Nucleus accumbens (tissue), 56 donors: ENCODE data around the gene THBD.

ENCODE experiments used
- DNase-seq, 56 donors: peaks; one replicate each; lab custom pipeline; 2025; lab: John Stamatoyannopoulos, UW

THBD gene, protein sequence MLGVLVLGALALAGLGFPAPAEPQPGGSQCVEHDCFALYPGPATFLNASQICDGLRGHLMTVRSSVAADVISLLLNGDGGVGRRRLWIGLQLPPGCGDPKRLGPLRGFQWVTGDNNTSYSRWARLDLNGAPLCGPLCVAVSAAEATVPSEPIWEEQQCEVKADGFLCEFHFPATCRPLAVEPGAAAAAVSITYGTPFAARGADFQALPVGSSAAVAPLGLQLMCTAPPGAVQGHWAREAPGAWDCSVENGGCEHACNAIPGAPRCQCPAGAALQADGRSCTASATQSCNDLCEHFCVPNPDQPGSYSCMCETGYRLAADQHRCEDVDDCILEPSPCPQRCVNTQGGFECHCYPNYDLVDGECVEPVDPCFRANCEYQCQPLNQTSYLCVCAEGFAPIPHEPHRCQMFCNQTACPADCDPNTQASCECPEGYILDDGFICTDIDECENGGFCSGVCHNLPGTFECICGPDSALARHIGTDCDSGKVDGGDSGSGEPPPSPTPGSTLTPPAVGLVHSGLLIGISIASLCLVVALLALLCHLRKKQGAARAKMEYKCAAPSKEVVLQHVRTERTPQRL

DNA sequence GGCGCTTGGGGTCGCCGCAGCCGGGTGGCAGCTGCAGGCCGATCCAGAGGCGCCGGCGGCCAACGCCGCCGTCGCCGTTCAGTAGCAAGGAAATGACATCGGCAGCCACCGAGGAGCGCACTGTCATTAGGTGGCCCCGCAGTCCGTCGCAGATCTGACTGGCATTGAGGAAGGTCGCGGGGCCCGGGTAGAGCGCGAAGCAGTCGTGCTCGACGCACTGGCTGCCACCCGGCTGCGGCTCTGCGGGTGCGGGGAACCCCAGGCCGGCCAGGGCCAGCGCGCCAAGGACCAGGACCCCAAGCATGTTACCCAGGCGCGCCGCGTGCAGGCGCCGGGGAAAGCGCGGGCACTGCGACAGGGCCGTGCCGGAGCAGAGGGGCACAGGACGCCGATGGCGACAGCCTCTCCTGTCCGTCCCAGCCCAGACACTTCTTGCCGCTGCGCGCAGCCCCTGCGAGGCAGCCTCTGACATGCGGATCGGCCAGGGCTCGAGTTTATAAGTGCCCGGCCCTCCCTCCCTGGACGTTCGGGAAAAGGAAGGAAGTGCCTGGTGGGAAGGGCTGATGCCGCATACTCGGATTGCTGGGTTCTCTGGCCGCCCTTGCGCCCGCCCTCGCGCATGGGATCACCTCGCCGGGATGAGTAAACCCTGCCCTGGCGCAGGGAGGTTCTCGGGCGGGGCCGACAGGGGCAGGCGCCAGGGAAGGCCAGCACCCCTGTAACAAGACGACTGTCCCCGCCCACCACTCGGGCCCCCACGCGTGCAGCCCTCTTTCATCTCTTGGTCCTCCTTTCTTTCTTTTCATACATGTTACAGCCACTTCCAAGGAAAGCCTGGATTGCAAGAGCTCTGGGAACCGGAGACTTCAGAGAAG is at the start of gene THBD:
TSS of gene THBD (minus strand) at position 472 of the 875 bp plus-strand sequence. CDS start at position 304, 168 bp downstream.
- peak in 3 of 56 donors; percentile 19 to 24 (median 20) for DNase-seq

DNA sequence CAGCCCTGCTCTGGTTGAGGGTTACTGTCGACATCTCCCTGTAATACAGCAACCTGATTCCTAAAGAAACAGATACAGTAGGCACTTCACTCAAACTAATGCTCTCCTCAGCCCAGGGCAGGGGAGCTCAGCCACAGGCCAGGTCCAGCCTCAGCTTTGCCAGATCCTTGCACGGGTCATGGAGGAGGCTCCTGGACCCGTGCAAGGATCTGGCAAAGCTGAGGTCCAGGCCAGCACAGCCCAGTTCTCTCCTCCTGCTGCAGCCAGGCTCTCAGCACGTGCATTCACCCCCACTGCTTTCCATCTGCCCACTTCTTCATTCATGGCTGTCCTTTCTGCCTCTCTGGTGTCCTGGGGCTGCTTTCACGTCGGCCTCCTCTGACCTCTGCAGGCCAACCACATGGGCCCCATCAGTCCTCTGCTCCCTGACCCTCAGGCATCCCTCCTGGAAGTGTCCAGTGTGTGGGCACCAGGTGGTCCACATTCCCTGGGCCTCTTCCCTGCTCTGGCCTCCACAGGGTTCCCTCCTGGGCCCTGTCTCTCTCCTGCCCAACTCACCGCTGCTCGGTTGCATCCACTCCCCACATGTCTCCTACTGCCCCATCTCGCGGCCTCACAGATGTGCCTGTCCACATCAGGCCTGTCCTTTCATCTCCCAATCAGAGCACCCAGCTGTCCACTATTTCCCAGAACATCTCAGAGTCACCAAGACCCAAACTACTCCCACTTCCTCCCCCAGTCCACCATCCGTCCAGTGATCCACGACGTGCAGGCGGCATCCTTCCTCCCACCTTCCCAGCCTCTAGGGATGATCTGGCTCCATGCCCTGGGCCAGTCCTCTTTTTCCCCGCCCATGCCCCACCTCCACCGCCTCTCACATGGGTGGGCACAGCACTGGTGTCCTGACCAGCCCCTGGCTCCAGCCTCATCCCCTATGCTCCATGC is 48.4 kb upstream of the THBD start:
- no peak for DNase-seq

DNA sequence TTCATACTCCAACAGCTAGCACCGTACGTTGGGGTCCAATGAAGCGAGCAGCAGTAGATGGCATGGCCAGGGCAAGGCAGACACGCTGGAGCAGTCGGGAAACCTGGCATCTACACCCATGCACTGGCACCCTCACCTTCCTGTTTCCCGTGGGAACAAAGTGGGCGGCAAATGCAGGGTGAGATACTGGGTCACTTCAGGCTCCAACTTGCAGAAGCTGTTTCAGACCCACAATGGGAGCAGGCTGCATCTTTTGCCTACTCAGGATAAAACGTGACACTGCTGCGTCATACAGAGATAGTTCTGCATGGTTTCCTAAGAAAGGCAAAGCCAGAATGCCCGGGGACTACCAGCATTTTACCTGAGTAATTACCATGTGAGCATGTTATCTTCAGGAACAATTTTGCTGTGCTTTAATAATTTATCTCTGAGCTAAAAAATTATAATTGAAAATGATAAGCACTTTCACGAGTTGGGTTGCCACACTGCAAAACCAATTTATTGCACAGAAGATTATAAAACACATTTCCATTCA is 47.6 kb upstream of the THBD start:
- no peak for DNase-seq

DNA sequence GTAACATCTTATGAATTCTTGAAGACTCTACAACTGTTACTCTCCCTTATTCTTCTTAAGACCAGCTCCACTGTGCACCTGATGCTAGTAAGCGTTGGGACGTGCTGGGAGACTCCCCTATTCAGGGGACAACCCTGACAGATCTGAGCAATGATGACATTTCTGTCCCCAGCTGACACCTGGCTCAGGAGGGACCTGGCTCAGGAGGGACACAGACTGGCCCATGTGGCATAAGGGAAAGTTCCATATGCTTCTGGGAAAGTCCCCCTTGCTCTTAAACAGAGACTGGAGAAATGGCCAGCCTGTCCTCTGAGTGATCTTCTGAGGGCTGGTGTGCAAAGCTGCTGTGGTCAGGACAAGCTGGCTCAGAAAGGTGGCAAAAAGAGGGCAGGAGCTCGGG is 46.6 kb upstream of the THBD start:
- no peak for DNase-seq

DNA sequence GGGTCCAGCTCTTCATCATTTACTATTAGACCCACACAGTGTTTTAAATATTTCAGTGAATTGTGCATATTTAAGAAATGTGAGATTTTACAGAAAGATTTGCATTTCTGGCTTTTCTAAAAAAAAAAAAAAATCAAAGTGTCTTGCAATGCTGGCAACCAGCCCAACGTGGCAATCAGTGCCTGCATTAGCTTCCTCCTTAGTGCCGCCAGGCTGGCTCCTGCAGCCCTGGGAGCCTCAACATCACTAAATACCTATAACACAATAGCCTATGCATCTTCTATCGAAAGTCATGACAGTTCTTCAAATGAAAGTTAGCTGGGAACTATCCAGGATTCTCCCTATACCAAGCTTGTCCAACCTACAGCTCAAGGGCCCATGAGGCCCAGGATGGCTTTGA is 46.0 kb upstream of the THBD start:
- DNase-seq: no peak

DNA sequence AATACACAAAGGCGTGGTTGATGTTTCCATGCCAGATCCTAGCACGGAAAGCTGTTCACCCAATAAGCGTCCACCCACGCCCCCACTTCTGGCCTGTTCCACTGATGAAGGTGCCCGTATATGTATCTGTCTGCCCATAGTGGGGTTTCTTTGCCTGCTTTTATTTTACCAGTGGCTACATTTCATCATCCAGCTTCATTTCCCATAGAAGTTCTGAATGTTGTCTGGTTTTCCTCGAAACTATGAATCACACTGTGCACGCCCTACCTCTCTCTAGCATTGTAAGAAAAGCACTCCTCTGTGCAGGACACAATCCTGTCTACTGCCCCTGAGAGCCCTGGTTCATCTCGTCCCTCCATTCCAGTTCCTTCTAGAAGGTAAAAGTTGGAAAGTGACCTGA is 45.5 kb upstream of the THBD start:
- DNase-seq: no peak

DNA sequence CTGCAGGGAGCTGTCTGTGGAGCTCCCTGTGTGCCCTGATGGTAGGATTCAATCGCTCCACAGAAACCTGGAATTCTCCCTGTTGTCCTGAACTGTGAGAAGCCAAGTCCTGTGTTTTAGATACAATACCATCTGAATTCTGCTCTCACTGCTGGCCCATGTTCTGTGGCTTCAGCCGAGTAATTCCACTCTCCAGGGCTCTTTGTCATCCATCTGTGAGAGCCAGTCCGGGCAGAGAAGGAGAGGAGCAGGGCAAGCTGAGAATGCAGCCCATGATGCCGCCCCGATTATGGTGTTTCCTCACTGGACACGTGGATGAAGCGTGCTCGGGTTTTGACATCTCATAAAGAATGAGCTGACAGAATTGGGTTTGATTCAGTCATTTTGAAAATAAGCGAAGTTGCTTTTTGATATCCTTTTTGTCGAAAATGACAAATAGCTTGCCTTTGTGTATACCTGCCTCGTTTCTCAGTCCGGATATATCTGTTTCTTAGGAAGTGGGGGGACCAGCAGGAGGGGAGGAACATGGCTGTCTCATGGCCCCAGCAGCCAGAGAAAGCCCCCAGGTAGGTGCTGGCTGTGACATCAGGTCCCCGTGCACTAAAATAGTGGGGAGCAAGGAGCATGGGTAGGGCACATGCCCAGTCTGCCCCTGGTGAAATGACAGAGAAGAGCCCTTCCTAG is 44.9 kb upstream of the THBD start:
- no peak for DNase-seq

DNA sequence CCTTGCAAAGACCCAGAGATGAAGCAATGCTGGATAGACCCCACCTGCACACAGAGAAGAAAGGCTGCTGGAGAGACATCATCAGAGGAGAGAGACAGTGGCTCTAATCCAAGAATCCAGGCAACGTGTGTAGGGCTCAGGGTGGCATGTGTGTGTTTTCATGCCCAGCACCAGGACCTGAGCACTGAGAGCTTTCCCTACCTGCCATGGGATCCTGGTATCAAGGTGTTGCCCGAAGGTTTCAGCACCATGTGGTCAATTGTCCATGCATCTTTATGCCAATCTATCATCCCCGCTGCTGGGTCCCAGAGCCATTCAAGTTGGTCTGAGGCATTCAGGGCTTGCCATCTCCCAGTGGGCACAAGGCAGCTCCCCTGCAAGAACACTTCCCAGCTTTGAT is 44.1 kb upstream of the THBD start:
- no peak for DNase-seq

DNA sequence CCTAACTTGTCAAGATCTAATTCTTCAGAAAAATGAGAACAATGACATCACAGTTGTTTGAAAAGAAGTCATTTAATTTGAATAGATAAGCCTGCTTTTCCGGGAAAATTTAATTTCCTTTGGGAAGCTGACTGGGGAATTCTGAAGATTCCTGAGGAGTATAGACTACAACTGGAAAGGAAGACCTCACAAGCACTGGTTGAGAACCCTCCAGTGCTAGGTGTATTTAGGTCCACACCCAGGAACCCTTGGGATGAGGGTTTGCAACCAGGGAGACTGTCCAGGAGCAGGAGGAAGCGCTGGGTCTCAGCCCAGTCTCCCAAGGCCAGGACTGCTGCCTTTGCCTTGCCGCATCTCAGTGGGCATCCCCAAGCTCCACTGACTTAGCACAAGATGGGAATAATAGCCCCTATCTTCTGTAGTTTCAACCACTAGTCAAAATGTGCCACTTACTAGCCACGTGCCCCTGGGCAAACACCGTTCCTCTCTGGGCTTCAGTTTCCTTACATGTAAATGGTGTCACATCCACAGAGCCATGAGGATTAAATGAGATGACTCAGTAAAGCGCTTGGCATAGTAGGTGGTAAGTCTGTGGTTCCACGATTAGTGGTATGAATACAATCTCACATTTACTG is 43.5 kb upstream of the THBD start:
- no peak for DNase-seq

DNA sequence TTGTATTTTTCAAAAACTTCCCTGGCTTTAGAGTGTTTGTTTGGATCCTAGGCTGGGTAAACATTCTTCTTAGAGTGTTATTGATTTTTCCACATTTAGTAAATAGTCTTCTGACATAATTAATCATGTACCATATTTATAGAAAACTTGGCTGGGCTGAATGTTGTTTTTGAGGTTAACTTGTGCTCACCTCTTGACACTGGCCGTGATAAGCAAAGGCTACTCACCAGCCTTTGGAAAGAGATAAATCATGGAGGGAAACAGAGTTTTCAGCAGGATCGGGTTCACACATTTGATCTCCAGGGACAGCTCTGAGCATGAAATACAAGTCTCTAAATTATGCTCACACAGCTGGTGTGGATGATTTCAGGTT is 42.9 kb upstream of the THBD start:
- no peak for DNase-seq

DNA sequence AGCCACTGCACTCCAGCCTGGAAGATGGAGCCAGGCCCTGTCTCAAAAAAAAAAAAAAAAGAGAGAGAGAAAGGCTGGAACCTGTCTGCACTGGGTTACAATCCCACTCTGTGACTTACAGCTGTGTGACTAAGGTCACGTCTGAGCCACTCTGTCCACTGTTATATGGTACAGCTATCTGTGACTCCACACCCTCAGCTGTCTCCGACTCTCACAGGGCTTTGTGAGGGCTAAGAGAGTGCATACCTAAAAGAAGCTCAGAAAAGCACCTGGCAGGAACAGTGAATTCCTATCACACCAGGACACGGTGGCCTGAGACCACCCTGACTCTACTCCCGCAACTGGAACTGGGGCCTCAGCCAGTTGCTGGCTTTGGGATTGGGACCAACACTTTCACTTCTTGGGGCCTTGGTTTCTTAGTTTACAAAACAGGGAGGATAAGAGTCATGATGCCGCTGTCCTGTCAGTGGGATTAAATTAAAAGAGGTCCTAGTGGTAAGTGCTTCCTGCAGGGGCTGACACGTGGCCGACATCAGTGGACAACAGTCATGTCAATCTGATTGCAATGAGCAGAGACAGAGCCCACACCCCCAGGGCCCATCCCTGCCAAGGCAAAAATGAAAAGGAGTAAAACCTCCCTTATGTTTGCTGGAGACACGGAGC is 42.4 kb upstream of the THBD start:
- no peak for DNase-seq

DNA sequence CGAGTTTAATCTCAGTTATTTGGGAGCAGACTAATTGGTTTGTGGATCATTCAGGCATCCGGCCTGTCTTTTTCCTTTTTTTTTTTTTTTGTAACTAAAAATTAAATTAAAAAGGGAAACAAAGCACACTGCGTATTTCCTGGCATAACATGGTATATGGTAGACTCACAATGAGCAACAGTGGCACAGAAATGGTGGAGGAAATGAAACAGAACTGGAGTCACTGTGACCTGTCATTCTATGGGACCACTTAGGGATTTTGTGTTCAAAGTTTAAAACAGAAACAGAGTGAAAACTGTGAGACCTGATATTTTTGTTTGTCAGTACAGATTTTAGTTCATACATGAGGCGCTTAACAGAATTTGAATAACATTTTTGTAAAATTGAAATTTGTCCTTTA is 41.4 kb upstream of the THBD start:
- no peak for DNase-seq

DNA sequence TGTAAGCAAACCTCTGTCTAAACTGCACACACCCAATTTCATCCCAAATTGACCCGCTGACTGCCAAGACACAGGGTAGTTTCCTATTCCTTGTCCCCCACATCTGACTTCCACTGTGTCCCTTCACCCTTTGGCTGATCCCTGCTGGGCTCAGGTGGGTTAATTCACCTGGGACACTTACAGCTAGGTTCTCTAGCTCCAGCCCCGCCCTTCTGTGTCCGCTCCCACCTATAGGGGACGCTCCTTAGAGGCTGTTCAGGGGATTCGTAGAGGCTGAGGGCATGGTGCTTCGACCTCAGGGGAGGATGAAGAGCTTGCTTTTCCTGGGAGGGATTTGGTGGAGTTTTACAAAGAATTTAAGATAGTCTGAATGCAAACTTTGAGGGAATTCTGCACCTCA is 40.7 kb upstream of the THBD start:
- DNase-seq: no peak

DNA sequence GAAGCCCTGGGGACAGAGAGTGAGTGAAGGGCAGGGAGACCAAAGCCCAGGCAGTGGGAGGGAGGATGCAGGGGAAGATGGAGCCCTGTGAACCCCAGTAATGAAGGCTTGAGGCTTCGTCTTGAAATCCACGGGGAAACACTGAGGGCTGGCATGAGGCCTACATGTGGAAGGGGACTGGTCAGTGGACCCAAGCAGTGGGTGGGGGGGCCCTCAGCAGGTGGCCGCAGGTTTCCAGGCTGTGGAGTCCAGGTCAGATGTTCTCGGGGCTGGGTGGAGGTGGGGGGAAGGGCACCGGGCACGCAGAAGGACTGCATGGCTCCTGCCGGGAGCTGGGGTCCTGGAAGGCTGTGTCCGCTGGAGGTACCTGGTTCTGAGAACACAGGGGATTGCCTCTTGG is 39.4 kb upstream of the THBD start:
- no peak for DNase-seq

DNA sequence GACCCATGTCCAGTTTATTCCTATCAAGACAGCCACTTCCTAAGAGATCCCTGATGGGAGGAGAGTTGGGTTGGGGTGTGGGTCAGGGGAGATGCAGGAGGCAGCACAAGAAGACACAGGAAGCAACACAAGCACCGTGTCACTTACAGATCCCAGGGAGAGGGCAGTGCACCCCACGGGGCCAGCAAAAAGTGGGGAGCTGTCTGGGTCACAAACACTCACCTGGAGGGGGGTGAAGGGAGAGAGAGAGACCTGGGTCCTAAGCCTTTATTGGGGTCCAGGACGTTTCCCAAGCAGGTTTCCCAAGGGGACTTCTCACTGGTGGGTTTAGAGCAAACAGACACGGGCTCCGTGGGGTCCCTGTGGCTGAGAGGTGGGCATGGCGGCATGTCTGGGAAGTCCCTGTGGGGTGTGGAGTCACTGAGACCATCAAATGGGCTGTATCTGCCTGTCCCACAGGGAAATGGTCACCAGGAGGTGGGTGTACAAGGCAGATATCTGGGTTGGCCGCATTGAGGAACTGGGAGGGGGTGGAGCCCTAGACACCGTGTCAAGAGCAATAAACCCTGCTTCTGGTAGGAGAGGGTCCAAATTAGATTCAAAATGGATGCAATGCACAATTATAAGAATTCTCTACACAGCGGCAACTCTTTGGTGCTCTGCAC is 38.2 kb upstream of the THBD start:
- DNase-seq: no peak

DNA sequence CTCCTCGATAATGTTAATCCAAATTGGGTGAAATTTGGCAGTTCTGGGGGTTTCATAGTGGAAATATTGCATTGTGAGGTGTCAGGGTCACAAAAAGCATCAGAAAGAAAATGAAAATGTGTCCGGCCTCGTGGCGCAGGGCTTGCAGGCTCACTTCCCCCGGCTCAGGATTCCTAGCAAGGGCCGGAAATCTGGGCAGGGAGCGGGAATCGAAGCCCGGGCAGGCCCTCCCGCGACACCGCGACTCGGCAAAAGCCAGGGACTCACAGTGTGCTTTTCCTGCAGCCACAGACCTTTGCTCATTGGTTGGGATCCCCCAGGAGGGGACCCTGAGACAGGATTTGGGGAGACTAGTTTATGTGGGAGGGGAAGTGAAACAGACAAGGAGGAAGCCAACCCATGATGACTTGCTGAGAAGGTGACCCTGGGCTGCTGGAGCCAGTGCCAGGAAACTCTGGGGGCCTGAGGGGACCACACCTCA is 37.5 kb upstream of the THBD start:
- DNase-seq: no peak

DNA sequence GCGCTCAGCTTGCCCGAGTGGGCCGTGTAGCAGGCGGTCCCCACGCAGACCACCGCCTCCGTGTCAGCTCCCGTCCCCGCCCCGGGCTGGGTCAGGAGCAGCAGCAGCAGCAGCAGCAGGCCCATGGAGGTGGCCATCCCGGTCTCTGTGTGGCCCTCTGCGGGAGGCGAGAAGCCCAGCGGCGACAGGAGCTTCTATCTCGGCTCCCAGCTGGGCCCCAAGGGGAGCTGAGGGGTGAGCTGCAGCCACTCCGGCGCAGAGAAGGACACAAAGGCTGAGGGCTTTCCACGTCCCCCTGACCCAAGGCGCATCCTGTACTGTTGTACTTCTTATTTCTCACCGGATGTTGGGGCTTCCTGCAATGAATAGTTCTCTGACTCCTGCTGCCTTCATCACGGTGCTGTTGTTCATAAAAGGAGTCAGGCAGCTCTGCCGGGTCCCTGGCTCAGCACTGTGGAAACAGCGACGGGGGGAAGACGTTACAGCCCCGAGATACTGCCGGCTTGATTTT is 36.6 kb upstream of the THBD start, which contains the start of gene CD93:
TSS of gene CD93 (minus strand) at position 269 of the 511 bp plus-strand sequence. CDS start at position 137, 132 bp downstream.
- no peak for DNase-seq
